Activated CD4-positive, alpha-beta T cell treated with anti-CD3 and anti-CD28 coated beads, Interleukin-2, amount 10 ng/mL, durations not matched to agents 7 days and 5 days (primary cell): ENCODE data around the gene RTP5. TPM values are rescaled to one million over a fixed set of nuclear protein-coding genes. Genes with fewer than 3 reads are reported as not detected.

ENCODE experiments used
- CTCF ChIA-PET: fragments of 350-600 bp; sonication (Branson Sonifier 250); formaldehyde crosslinking; loops from one replicate; lab custom pipeline; 2021; ENCODE audit warnings: antibody characterized with exemption; lab: Charles Lee
- POLR2A ChIA-PET: fragments of 350-600 bp; sonication (Branson Sonifier 250); formaldehyde crosslinking; loops from one replicate; lab custom pipeline; 2021; ENCODE audit warnings: antibody characterized with exemption; lab: Charles Lee
- DNase-seq: peaks from one replicate; pipeline ENCODE4 v3.0.0-alpha.2; 2020
- H3K27ac Mint-ChIP-seq: one replicate; pipeline ENCODE4 v1.8.0; 2021; ENCODE audit warnings: mild to moderate bottlenecking, moderate library complexity, mixed read lengths
- H3K27me3 Mint-ChIP-seq: one replicate; pipeline ENCODE4 v1.8.0; 2021; ENCODE audit warnings: mixed read lengths
- H3K36me3 Mint-ChIP-seq: one replicate; pipeline ENCODE4 v1.8.0; 2021; ENCODE audit warnings: low read depth, mixed read lengths
- H3K4me1 Mint-ChIP-seq: one replicate; pipeline ENCODE4 v1.8.0; 2021; ENCODE audit warnings: mixed read lengths
- H3K4me3 Mint-ChIP-seq: one replicate; pipeline ENCODE4 v1.8.0; 2021; ENCODE audit warnings: mild to moderate bottlenecking, moderate library complexity, mixed read lengths
- H3K9me3 Mint-ChIP-seq: one replicate; pipeline ENCODE4 v1.8.0; 2021; ENCODE audit warnings: mixed read lengths
- total RNA-seq, 2 experiments: library from RNA; stranded (reverse); gene quantifications; one replicate each; pipeline ENCODE4 v1.2.3, GENCODE V29; 2021

Gene RTP5
- total RNA-seq, 2 experiments from 2014 or later, result not detected

DNA sequence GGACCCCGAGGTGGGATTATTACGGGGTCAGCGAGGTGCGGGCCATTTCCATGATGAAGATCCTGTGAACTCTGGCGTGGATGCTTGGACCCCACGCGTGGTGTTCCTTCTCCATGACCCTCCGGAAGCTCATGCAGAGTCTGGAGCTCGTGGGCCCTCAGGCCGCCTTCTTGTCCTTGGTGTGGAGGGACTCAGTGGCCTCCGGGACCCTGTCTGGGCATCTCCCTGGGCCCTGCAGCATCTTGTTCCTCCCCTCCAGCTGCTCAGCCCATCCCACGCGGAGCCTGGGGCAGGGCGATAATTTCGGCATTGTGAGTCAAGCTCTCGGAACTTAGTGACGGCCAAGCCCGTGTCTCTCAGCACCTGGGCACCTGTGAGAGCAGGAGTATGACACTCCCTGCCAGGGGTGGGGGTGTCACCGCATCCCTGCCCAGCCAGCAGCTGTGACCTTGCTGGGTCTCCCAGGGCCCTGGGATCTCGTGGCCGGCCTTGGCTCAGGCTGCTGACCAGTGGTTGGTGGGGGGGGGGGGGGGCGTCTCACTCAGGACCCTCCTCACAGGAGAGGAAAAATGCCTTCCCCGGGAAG is 24.6 kb downstream of the RTP5 start:
- no peak for DNase-seq
- ChIA-PET CTCF (interaction anchor here (0.5 to 1.5 kb wide), 2 partner anchors 15 to 35 kb away, joined by 3 to 6 read pairs; no protein-coding TSS in a partner anchor), POLR2A (no interaction called here)
- no peaks in the 10 kb centered on the region for H3K27me3 Mint-ChIP-seq
- peaks cover 2% of the 10 kb centered on the region for H3K9me3 Mint-ChIP-seq
- peaks cover 7% of the 10 kb centered on the region for H3K36me3 Mint-ChIP-seq
- peaks cover 2% of the 10 kb centered on the region for H3K4me1 Mint-ChIP-seq
- no peak overlapping the region for H3K27ac Mint-ChIP-seq
- no peak overlapping the region for H3K4me3 Mint-ChIP-seq

DNA sequence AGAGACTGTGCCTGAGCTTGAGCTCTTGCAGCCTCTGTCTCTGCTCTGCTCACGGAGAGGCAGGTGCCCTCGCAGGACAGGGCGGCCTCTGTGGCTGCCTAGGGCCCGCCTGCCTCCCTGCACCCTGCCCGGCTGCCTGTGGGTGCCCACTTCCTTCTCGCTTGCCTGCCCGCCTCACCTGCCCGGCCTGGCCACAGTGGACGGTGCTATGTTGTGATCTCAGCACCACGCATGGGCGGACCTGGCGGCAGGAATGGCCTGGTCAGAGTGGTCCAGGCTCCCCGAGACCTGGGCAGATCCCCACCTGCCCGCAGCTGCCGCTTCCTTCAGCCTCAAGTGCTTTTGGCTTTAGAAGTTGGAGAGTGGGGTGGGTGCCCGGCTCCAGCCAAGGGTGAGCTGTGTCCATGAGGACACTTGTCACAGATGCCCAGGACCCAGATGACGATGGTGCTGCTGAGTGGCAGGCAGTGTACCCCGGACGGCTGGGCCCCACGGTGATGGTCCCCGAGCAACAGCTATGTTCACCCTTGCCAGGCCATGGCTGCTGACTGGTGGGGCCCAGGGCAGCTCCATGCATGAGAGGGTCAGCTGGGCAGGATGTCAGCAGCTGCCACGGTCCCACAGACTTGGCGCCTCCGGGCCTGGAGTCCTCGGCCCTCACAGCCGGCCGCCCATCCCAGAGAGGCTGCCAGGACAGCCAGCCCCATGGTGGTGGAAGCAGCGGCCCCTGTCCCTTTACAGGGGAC is 25.3 kb downstream of the RTP5 start:
- H3K36me3 Mint-ChIP-seq, result peaks cover 4% of the 10 kb centered on the region
- peaks cover 2% of the 10 kb centered on the region for H3K9me3 Mint-ChIP-seq
- no peak overlapping the region for H3K4me3 Mint-ChIP-seq
- DNase-seq, result no peak
- POLR2A ChIA-PET, result no interaction called here
- H3K4me1 Mint-ChIP-seq, result no peaks in the 10 kb centered on the region
- CTCF ChIA-PET, result interaction anchor here (0.5 to 1.5 kb wide), 2 partner anchors 16 to 35 kb away, joined by 3 to 6 read pairs; no protein-coding TSS in a partner anchor
- H3K27me3 Mint-ChIP-seq, result no peaks in the 10 kb centered on the region
- no peak overlapping the region for H3K27ac Mint-ChIP-seq

DNA sequence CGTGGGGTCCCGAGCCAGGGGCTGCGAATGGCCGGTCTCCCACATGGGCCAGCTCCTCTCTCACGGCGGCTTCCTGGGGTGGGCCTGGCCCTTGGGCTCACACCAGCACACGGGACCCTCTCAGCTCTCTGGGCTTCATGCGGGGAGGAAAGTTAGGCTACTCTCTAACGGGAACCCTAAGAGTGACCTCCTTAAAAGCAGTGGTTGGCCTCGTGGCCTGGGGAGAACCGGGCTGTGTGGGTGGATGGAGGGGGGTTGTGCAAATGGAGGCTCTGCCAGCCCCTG is 25.8 kb downstream of the RTP5 start:
- ChIA-PET POLR2A (no interaction called here), CTCF (interaction anchor here (1.5 kb wide), 1 partner anchor 17 kb away, joined by 6 read pairs; no protein-coding TSS in a partner anchor)
- no peak overlapping the region for H3K27ac Mint-ChIP-seq
- no peaks in the 10 kb centered on the region for H3K27me3 Mint-ChIP-seq
- H3K9me3 Mint-ChIP-seq, result peaks cover 2% of the 10 kb centered on the region
- H3K36me3 Mint-ChIP-seq, result peaks cover 4% of the 10 kb centered on the region
- no peaks in the 10 kb centered on the region for H3K4me1 Mint-ChIP-seq
- H3K4me3 Mint-ChIP-seq, result no peak overlapping the region
- no peak for DNase-seq

DNA sequence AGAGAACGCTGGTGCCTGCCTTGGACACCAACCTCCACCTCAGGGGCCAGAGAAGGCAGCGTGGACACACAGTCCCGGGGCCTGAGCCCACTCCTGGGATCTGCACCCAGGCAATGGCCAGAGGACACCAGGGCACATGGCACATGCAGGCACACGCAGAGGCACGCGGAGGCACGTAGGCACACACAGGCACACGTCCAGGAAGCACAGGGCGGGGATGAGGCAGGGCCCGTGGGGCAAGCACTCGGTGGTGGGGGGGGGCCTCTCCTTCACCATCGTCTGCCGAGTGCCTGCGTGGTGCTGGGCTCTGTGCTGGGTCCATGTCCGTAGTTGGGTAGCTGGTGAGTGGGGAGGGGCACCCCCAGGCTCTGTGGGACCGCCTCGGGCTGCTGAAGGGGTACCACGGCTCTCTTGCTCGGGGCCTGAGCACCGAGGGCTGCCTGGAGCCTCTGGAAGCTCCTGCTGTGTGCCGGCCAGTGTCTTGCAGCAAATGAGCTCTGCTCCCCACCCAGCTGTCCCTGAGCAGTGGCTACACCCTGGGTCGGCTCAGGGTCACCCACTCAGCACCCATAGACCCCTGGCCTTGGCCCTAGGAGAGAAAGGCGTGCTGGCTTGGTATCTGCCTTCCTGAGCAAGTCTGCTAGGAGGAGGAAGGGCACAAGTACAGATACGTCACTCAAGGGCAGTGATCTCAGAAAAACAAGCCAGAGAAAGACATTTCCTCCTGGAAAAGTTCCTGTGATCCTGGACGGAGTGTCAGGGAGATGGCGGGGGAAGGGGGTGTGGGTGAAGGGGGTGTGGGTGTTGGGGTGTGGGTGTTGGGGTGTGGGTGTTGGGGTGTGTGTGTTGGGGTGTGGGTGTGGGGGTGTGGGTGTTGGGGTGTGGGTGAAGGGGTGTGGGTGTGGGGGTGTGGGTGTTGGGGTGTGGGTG is 26.4 kb downstream of the RTP5 start:
- CTCF ChIA-PET, result interaction anchor here (0.5 kb wide), 1 partner anchor 1986 kb away, joined by 3 read pairs; no protein-coding TSS in a partner anchor
- no peak for DNase-seq
- POLR2A ChIA-PET, result no interaction called here
- Mint-ChIP-seq H3K27me3 (no peaks in the 10 kb centered on the region), H3K4me1 (no peaks in the 10 kb centered on the region), H3K36me3 (peaks cover 3% of the 10 kb centered on the region), H3K9me3 (peaks cover 2% of the 10 kb centered on the region), H3K27ac (peak overlapping the region; percentile 77), H3K4me3 (no peak overlapping the region)

DNA sequence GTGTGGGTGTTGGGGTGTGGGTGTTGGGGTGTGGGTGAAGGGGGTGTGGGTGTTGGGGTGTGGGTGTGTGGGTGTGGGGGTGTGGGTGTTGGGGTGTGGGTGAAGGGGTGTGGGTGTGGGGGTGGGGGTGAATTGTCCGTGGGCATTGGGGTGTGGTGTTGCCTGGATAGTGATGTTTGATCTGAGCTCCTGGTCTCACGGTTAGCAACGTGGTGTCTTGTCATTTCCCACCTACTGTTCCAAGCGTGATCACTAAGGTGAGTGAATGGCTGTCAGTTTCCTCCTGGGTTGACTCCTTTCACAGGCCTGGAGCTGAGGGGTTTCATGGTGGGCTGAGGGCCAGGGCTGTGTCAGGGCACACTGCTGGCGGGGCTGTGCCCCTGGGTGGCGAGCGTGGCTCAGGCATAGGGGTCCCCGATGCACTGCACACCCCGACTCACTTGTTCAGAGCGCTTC is 27.2 kb downstream of the RTP5 start:
- H3K27me3 Mint-ChIP-seq, result peaks cover under 1% of the 10 kb centered on the region
- POLR2A ChIA-PET, result no interaction called here
- CTCF ChIA-PET, result interaction anchor here (0.5 kb wide), 1 partner anchor 1987 kb away, joined by 3 read pairs; no protein-coding TSS in a partner anchor
- no peak overlapping the region for H3K4me3 Mint-ChIP-seq
- H3K4me1 Mint-ChIP-seq, result peaks cover 4% of the 10 kb centered on the region
- no peak overlapping the region for H3K27ac Mint-ChIP-seq
- H3K36me3 Mint-ChIP-seq, result peaks cover 2% of the 10 kb centered on the region
- no peak for DNase-seq
- peaks cover 2% of the 10 kb centered on the region for H3K9me3 Mint-ChIP-seq

DNA sequence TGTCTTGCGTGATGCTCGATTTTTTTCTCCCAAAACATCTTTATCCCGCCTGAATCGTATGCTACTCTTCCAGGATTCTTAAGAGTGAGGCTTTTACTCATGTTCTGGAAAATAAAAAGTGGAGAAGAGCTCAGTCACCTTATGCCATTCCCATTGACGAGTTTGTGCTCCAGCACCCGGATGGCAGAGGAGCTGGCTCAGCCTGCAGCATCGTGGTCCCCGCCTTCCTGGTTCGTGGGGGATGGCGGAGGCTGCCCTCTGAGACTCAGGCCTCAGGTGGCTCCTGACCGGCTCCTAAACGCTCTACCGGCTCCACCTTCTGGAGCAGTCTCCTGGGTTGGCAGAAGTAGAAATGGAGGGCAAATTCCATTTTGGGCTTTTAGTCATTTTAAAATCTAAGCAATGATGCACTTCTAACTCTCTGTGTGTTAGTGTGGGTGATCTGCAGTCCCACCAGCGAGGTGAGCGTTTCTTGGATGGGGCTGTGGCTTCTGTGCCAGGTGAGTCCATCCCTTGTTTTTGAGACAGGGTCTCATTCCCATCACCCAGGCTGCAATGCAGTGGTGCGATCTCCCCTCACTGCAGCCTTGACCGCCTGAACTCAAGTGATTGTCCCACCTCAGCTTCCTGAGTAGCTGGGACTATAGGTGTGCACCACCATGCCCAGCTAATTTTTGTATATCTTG is 27.8 kb downstream of the RTP5 start:
- Mint-ChIP-seq H3K27ac (peak overlapping the region; percentile 46), H3K4me1 (peaks cover 5% of the 10 kb centered on the region), H3K36me3 (peaks cover 2% of the 10 kb centered on the region), H3K9me3 (peaks cover 2% of the 10 kb centered on the region), H3K4me3 (no peak overlapping the region), H3K27me3 (peaks cover 1% of the 10 kb centered on the region)
- ChIA-PET CTCF (no interaction called here), POLR2A (no interaction called here)
- no peak for DNase-seq

DNA sequence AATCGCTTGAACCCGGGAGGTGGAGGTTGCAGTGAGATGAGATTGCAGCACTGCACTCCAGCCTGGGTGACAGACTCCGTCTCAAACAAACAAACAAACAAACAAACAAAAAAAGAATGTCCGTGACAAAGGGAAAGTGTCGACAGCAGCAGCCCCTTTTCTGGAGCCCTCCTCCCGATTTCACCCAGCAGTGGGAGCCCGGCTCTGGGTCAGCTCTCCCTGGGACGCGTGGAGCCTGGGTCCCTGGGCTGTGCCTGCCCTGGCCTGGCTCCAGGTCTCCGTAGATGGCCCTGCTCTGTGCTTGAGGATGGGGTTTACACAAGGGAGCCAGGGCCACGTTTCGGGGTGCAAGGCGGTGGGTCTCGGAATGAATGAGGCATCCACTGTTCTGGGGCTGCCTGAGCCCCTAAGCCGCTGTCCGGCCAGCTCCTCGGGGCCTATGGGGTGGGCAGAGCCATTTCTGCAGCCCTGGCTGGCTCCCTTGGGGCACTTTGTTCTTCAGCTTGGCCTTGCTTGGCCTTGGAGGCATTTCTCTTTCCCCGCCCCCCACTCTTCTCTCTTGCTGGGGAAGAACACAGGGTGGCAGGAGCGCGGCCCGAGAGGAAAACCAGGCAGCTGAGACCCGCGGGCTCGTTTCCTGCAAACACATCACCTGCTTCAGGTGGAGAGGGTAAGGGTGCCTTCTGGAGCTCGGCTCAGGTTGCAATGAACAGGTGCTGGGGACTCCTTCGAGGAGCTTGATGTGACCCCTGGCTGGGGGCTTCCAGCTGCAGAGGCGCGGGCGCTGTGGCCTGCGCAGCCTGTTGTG is 29.1 kb downstream of the RTP5 start:
- ChIA-PET POLR2A (no interaction called here), CTCF (interaction anchor here (0.5 kb wide), 1 partner anchor 267 kb away, joined by 4 read pairs; no protein-coding TSS in a partner anchor)
- H3K9me3 Mint-ChIP-seq, result peaks cover 2% of the 10 kb centered on the region
- peaks cover 5% of the 10 kb centered on the region for H3K4me1 Mint-ChIP-seq
- H3K36me3 Mint-ChIP-seq, result peaks cover 2% of the 10 kb centered on the region
- no peak overlapping the region for H3K27ac Mint-ChIP-seq
- H3K27me3 Mint-ChIP-seq, result peaks cover 1% of the 10 kb centered on the region
- DNase-seq, result no peak
- no peak overlapping the region for H3K4me3 Mint-ChIP-seq

DNA sequence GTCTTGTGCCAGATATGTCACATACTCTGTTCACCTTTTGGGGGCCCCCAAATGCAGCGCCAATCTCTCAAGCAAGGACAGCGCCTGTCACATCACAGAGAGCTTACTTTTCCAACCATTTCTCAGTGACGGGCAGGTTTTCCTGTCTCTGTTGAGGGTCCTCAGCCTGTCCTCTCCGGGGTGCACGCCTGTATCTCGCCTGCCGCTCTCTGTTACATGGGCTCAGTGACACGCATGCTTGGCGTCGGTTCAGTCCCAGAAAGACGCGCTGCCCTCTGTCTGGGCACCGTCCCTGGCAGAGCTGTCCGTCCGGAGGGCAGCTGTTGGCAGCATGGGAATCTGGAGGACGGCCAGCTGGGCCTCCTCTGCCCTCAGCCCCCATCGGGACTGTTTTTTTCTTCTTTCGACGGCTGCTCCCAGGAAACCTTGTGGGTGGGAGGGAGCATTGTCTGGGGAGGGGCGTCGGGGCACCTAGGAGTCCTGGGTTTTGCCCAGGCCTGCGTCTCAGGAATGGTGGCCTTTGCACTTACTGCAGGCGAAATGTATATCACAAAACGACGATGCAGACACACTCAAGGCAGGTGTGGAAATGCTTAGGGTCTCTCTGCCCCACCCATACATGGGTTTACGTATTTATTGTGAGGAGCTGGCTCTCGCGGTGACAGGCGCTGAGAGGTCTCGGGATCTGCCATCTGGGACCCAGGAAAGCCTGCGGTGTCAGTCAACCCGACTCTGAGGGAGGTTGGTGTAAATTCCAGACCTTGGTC is 30.9 kb downstream of the RTP5 start:
- Mint-ChIP-seq H3K27ac (no peak overlapping the region), H3K27me3 (peaks cover 1% of the 10 kb centered on the region), H3K4me1 (peaks cover 5% of the 10 kb centered on the region), H3K4me3 (no peak overlapping the region), H3K9me3 (peaks cover 2% of the 10 kb centered on the region), H3K36me3 (peaks cover 2% of the 10 kb centered on the region)
- POLR2A ChIA-PET, result no interaction called here
- DNase-seq, result no peak
- CTCF ChIA-PET, result no interaction called here

DNA sequence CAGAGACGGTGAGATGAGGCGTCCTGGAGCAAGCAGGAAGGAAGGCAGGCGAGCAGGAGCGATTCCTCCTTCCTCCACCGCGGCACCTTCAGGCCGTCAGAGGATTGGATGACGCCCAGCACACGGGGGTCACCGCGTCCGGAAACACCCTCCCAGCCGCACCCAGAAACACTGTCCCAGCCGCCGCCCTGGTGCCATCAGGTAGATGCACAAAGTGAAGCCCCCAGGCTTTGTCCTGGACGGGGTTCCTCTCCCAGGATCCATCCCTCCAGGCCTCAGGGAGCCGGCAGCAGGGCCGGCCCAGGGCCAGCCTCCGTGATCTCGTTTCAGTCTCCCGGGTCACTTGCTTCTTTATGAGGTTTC is 31.5 kb downstream of the RTP5 start:
- no peak overlapping the region for H3K27ac Mint-ChIP-seq
- CTCF ChIA-PET, result no interaction called here
- H3K4me3 Mint-ChIP-seq, result no peak overlapping the region
- POLR2A ChIA-PET, result no interaction called here
- no peak for DNase-seq
- H3K9me3 Mint-ChIP-seq, result peaks cover 2% of the 10 kb centered on the region
- peaks cover 5% of the 10 kb centered on the region for H3K4me1 Mint-ChIP-seq
- peaks cover 2% of the 10 kb centered on the region for H3K36me3 Mint-ChIP-seq
- peaks cover 1% of the 10 kb centered on the region for H3K27me3 Mint-ChIP-seq

DNA sequence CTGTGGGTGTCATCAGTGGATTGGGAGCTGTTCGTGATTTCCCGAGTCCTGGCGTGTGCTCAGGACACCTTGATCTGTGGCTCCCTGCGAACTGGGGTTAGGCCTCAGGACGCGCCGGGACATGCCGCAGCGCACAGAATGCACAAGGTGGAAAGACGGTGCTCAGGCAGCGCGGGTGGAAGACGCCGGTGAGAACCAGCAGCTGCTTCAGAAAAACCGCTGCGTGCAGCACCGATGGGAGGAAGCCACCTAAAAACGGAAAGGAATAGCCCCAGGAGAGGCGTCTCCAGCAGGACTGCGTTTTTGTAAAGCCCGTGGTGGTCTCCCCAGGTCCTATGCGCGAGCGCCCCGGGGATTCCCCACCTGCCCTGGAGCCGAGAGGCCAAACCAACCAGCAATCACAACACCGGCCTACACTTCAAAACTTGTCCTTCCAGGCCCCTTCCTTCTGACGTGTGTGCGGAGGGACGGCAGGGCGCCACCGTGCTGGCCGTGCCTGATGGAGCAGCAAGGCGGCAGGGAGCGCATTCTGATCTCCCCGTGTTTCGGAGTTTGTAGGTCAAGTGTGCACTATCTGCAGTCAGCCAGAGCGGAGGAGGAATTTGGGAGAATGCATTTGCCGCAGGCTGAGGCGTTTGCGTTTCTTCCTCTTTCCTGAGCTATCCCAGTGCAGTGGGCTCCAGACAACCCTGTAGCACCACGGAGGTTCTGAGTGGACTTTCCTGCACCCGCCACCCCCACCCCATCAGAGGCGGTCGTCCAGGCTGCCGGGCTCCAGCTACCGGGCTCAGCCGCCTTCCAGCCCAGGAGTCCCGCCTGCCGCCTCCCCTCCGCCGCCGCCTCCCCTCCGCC is 32.2 kb downstream of the RTP5 start:
- Mint-ChIP-seq H3K27ac (no peak overlapping the region), H3K4me1 (peaks cover 5% of the 10 kb centered on the region), H3K4me3 (peak overlapping the region; percentile 43), H3K9me3 (no peaks in the 10 kb centered on the region), H3K27me3 (peaks cover 1% of the 10 kb centered on the region), H3K36me3 (no peaks in the 10 kb centered on the region)
- no peak for DNase-seq
- ChIA-PET CTCF (no interaction called here), POLR2A (no interaction called here)
